Fibroblast of pulmonary artery (primary cell): Measurements from ENCODE around the gene THEMIS.

Experiments used
- DNase-seq: peaks from one replicate; pipeline ENCODE4 v3.0.0-alpha.2; 2010; ENCODE audit warnings: low read depth
- H3K4me3 ChIP-seq: replicated peaks from 2 replicates; pipeline ENCODE4 v1.5.1; 2011; ENCODE audit warnings: low read depth, mild to moderate bottlenecking, control low read depth, low read length, moderate library complexity
- CTCF ChIP-seq: IDR thresholded peaks from 2 replicates; pipeline ENCODE4 v1.5.1; 2011; ENCODE audit warnings: mild to moderate bottlenecking, control low read depth, low read length, inconsistent platforms; ENCODE audit errors: missing control alignments

THEMIS gene

GRCh38 chr6:127865108-127865507, 35.8 kb downstream of the THEMIS start:
- TF ChIP-seq CTCF, result no peak
- DNase-seq, result no peak
- H3K4me3 ChIP-seq, result no peak overlapping the region

- DNase-seq, result no peak
- no peak overlapping the region for H3K4me3 ChIP-seq
- no peak for TF ChIP-seq CTCF
These were observed 36.2 kb downstream of the THEMIS start for GRCh38 chr6:127864701-127865100.

- no peak for TF ChIP-seq CTCF
- no peak for DNase-seq
- H3K4me3 ChIP-seq, result no peak overlapping the region
These were observed 40.1 kb downstream of the THEMIS start for GRCh38 chr6:127860723-127861122.

- H3K4me3 ChIP-seq, result no peak overlapping the region
- DNase-seq, result no peak
- no peak for TF ChIP-seq CTCF
These were observed 40.9 kb downstream of the THEMIS start for GRCh38 chr6:127859956-127860355.

GRCh38 chr6:127858727-127859391, 42.0 kb downstream of the THEMIS start:
- no peak for TF ChIP-seq CTCF
- no peak for DNase-seq
- no peak overlapping the region for H3K4me3 ChIP-seq

GRCh38 chr6:127857051-127857637, 43.7 kb downstream of the THEMIS start:
- DNase-seq, result peak; percentile 59
- TF ChIP-seq CTCF, result no peak
- H3K4me3 ChIP-seq, result no peak overlapping the region
